Liver (tissue), 9 donors: ENCODE results near the gene ZIC1. TPM values are rescaled to one million over a fixed set of nuclear protein-coding genes. Genes with fewer than 3 reads are reported as not detected.

Experiments used
- DNase-seq: peaks from one replicate; pipeline ENCODE4 v3.0.0-alpha.2; 2017; ENCODE audit warnings: low spot score
- H3K27ac ChIP-seq, 2 donors: one replicate each; pipeline ENCODE4 v1.7.0; 2013; ENCODE audit warnings: inconsistent platforms in 2 of 2, low read length in 2 of 2, control low read depth in 1 of 2, low read depth in 1 of 2, mild to moderate bottlenecking in 1 of 2
- H3K27me3 ChIP-seq, 4 donors: one replicate each; pipeline versions ENCODE4 v1.6.1 to v1.7.0; 2013; ENCODE audit warnings: low read length in 3 of 4, inconsistent platforms in 1 of 4, mild to moderate bottlenecking in 1 of 4, moderate library complexity in 1 of 4; ENCODE audit not compliant: control insufficient read depth in 4 of 4, insufficient read depth in 4 of 4
- H3K36me3 ChIP-seq, 4 donors: one replicate each; pipeline versions ENCODE4 v1.6.1 to v1.7.0; 2013; ENCODE audit warnings: low read length in 3 of 4, mild to moderate bottlenecking in 3 of 4, low read depth in 1 of 4, moderate library complexity in 1 of 4; ENCODE audit not compliant: control insufficient read depth in 4 of 4, insufficient read depth in 3 of 4
- H3K4me1 ChIP-seq, 4 donors: one replicate each; pipeline versions ENCODE4 v1.6.1 to v1.7.0; 2013; ENCODE audit warnings: low read length in 3 of 4, mild to moderate bottlenecking in 3 of 4, moderate library complexity in 1 of 4; ENCODE audit not compliant: control insufficient read depth in 4 of 4, insufficient read depth in 4 of 4
- H3K4me3 ChIP-seq, 3 donors: one replicate each; pipeline versions ENCODE4 v1.6.1 to v1.7.0; 2013; ENCODE audit warnings: low read length in 3 of 3, control low read depth in 1 of 3, low read depth in 1 of 3, mild to moderate bottlenecking in 1 of 3
- H3K9ac ChIP-seq, 2 donors: one replicate each; pipeline ENCODE4 v1.7.0; 2013; ENCODE audit warnings: low read length in 2 of 2, mild to moderate bottlenecking in 2 of 2, moderate library complexity in 2 of 2, control low read depth in 1 of 2, low read depth in 1 of 2
- H3K9me3 ChIP-seq, 4 donors: one replicate each; pipeline versions ENCODE4 v1.6.1 to v1.7.0; 2013; ENCODE audit warnings: low read length in 3 of 4; ENCODE audit not compliant: control insufficient read depth in 4 of 4
- FOXA1 ChIP-seq: IDR thresholded peaks from 2 replicates; pipeline ENCODE4 v1.6.1; 2016; ENCODE audit warnings: antibody characterized with exemption
- GABPA ChIP-seq, 2 donors: IDR thresholded peaks in 1 of 2; conservative IDR thresholded peaks in 1 of 2; 2 replicates each; pipeline ENCODE4 v1.6.1; 2016; ENCODE audit warnings: antibody characterized with exemption in 2 of 2, mild to moderate bottlenecking in 1 of 2, moderate library complexity in 1 of 2
- HNF4G ChIP-seq: IDR thresholded peaks from 2 replicates; pipeline ENCODE4 v1.6.1; 2016; ENCODE audit warnings: antibody characterized with exemption
- JUND ChIP-seq, 2 donors: IDR thresholded peaks; 2 replicates each; pipeline ENCODE4 v1.6.1; 2016; ENCODE audit warnings: antibody characterized with exemption in 2 of 2
- NR2F2 ChIP-seq: IDR thresholded peaks from 2 replicates; pipeline ENCODE4 v1.6.1; 2016; ENCODE audit warnings: antibody characterized with exemption
- RAD21 ChIP-seq, 2 donors: IDR thresholded peaks; 2 replicates each; pipeline ENCODE4 v1.6.1; 2016; ENCODE audit warnings: antibody characterized with exemption in 2 of 2, mild to moderate bottlenecking in 2 of 2
- RXRA ChIP-seq, 2 donors: IDR thresholded peaks; 2 replicates each; pipeline ENCODE4 v1.6.1; 2017 to 2018; ENCODE audit warnings: antibody characterized with exemption in 2 of 2, mild to moderate bottlenecking in 1 of 2
- TAF1 ChIP-seq: conservative IDR thresholded peaks from 2 replicates; pipeline ENCODE4 v1.6.1; 2016; ENCODE audit warnings: antibody characterized with exemption, mild to moderate bottlenecking
- YY1 ChIP-seq: IDR thresholded peaks from 2 replicates; pipeline ENCODE4 v1.6.1; 2016; ENCODE audit warnings: antibody characterized with exemption, mild to moderate bottlenecking
- WGBS: extraction: QIAGEN DNeasy Blood & Tissue Kit; methylation state at CpG from one replicate; pipeline ENCODE4 v1.1.7; 2013; 5-methylcytosine and 5-hydroxymethylcytosine counted together
- polyA plus RNA-seq, 2 donors: library from polyadenylated mRNA; stranded (reverse) in 1 of 2; unstranded in 1 of 2; fragments of 200-250 nt in 1 of 2; fragments of >200 nt in 1 of 2; fragmentation: Nextera tagmentation in 1 of 2; extraction: Ambion mirVana in 1 of 2; gene quantifications; one replicate each; pipeline versions ENCODE4 v1.2.1 to v1.2.3, GENCODE V29; 2013 to 2015
- total RNA-seq, 2 donors: library from RNA; depleted of rRNA; stranded (reverse); fragments of >200 nt; gene quantifications; one replicate each; pipeline ENCODE4 v1.2.3, GENCODE V29; 2014
- TF ChIP-seq, protein P1 (sequence below): IDR thresholded peaks from 2 replicates; pipeline ENCODE4 v1.6.1; 2016; ENCODE audit warnings: antibody characterized with exemption
- TF ChIP-seq, protein P2 (sequence below): IDR thresholded peaks from 2 replicates; pipeline ENCODE4 v1.6.1; 2016; ENCODE audit warnings: antibody characterized with exemption
- TF ChIP-seq, protein P3 (sequence below): IDR thresholded peaks from 2 replicates; pipeline ENCODE4 v1.6.1; 2016; ENCODE audit warnings: antibody characterized with exemption
- TF ChIP-seq, protein P4 (sequence below): IDR thresholded peaks from 2 replicates; pipeline ENCODE4 v1.6.1; 2016; ENCODE audit warnings: antibody characterized with exemption, mild to moderate bottlenecking
- donor health status: healthy.
- donor health status: healthy.
- donor health status: healthy.
- donor health status: healthy.
- donor health status: healthy.

The ZIC1 gene
- total and polyA plus RNA-seq, 4 donors, result 4.4 TPM; not detected in 3

DNA sequence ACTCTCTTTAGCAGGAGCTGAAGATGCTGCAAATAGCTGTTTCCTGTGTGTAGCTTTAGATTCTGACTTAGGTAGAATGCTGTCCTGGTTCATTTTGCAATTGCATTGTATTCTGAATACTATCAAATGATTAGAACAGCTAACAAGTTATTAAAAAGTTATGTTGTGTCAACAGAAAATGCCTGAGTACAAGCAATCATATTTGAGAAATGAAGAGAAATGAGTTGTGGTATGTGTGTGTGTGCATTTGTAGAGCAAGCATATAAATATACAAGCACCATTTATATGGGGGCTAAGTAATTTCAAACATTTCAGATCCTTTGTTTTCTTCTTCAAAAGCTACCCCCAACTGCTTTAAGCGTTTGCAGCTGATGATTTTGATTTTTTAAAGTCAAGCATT is 7.8 kb downstream of the ZIC1 start:
- Histone ChIP-seq H3K27ac (no peak overlapping the region), H3K4me3 (no peak overlapping the region), H3K27me3 (peaks cover 4 to 35% (median 5%) of the 10 kb centered on the region in 4 donors), H3K36me3 (peaks cover 0 to 7% (median 0%) of the 10 kb centered on the region in 4 donors), H3K9me3 (peaks cover 0 to 5% (median under 1%) of the 10 kb centered on the region in 4 donors), H3K4me1 (peaks cover 4 to 27% (median 11%) of the 10 kb centered on the region in 4 donors), H3K9ac (no peak overlapping the region)
- 21% methylated on average over 1 of the region's 1 CpG for WGBS
- DNase-seq, result no peak
- TF ChIP-seq, protein P1, sequence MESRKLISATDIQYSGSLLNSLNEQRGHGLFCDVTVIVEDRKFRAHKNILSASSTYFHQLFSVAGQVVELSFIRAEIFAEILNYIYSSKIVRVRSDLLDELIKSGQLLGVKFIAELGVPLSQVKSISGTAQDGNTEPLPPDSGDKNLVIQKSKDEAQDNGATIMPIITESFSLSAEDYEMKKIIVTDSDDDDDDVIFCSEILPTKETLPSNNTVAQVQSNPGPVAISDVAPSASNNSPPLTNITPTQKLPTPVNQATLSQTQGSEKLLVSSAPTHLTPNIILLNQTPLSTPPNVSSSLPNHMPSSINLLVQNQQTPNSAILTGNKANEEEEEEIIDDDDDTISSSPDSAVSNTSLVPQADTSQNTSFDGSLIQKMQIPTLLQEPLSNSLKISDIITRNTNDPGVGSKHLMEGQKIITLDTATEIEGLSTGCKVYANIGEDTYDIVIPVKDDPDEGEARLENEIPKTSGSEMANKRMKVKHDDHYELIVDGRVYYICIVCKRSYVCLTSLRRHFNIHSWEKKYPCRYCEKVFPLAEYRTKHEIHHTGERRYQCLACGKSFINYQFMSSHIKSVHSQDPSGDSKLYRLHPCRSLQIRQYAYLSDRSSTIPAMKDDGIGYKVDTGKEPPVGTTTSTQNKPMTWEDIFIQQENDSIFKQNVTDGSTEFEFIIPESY, result no peak
- TF ChIP-seq RAD21 (IDR thresholded peaks at IDR 0.05) (no peak), TAF1 (no peak), JUND (IDR thresholded peaks at IDR 0.05) (no peak), NR2F2 (no peak), RXRA (IDR thresholded peaks at IDR 0.05) (no peak), HNF4G (no peak), FOXA1 (no peak), YY1 (no peak)
- TF ChIP-seq, protein P2, sequence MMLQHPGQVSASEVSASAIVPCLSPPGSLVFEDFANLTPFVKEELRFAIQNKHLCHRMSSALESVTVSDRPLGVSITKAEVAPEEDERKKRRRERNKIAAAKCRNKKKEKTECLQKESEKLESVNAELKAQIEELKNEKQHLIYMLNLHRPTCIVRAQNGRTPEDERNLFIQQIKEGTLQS, result no peak

DNA sequence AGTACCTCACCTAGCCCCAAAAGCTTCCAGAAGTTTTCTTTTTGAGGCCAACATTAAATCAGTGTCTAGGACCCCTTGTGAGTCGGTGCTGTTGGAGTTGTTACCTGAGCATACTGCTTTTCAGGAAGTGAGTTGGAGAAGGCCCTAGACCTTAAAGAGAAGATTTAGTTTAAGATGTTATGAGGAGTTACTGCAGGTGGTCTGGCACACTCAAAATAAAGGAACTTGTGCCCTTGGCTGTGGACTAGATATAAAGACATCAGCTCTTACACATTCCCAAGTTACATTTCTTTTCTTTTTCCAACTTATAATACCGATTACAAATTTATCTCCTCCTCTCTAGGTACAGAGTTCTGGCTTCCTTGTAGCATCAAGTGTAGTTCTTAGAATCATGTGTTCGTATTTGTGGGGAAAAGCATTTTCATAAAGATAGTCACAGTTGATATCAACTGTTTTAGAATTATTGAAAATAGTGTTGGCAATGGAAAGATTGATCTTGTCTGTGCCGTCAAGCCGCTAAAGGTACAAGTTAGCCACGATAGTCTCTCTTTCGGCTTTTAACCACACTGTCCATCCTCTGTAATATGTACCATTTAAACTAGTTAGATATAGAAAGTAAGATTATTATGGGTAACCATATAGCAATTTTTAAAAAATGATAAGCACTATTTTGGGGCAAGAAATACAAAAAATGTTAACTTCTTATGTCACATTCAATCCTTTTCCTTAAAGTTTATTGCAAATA is 8.6 kb downstream of the ZIC1 start:
- H3K36me3 ChIP-seq, result peaks cover 0 to 4% (median 0%) of the 10 kb centered on the region in 4 donors
- peaks cover 0 to 2% (median under 1%) of the 10 kb centered on the region in 4 donors for H3K9me3 ChIP-seq
- TF ChIP-seq HNF4G (no peak), TAF1 (no peak), YY1 (no peak), FOXA1 (no peak), NR2F2 (no peak), GABPA (IDR thresholded peaks at IDR 0.05 in 1 of 2, conservative IDR thresholded peaks at IDR 0.05 in 1 of 2) (no peak), JUND (IDR thresholded peaks at IDR 0.05) (no peak)
- TF ChIP-seq, protein P2, result no peak
- TF ChIP-seq, protein P3, sequence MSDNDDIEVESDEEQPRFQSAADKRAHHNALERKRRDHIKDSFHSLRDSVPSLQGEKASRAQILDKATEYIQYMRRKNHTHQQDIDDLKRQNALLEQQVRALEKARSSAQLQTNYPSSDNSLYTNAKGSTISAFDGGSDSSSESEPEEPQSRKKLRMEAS, result no peak
- no peak overlapping the region for H3K27ac ChIP-seq
- H3K27me3 ChIP-seq, result peaks cover 2 to 34% (median 5%) of the 10 kb centered on the region in 4 donors
- no peak overlapping the region for H3K9ac ChIP-seq
- DNase-seq, result no peak
- WGBS, result 49% methylated on average over 7 of the region's 7 CpGs
- H3K4me1 ChIP-seq, result peaks cover 4 to 24% (median 11%) of the 10 kb centered on the region in 4 donors
- H3K4me3 ChIP-seq, result no peak overlapping the region

DNA sequence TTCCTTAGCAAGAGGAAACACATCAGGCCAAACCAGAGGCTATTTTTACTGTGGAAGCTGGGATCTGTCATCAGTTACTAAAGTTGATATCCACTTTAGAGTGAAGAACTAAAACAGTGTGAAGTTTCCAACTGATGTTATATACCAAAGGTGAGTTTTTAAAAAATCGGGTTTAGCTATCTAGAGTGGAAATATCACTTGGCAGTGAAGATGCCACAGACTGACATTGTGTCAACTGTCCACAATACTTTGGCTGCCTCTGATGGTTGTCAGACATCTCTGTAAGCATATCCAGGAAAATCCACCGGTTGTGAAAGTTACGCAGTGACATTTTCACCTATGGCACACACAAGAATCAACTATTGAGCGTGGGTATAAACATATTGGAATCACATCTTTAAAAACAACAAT is 9.2 kb downstream of the ZIC1 start:
- Histone ChIP-seq H3K27me3 (peaks cover 1 to 39% (median 5%) of the 10 kb centered on the region in 4 donors), H3K4me3 (no peak overlapping the region), H3K27ac (no peak overlapping the region), H3K4me1 (peaks cover 4 to 18% (median 10%) of the 10 kb centered on the region in 4 donors), H3K9ac (no peak overlapping the region), H3K9me3 (peaks cover 0 to 2% (median 0%) of the 10 kb centered on the region in 4 donors), H3K36me3 (peaks cover 0 to 3% (median 0%) of the 10 kb centered on the region in 4 donors)
- no peak for TF ChIP-seq NR2F2
- TF ChIP-seq JUND (IDR thresholded peaks at IDR 0.05), result no peak
- TF ChIP-seq, protein P4, sequence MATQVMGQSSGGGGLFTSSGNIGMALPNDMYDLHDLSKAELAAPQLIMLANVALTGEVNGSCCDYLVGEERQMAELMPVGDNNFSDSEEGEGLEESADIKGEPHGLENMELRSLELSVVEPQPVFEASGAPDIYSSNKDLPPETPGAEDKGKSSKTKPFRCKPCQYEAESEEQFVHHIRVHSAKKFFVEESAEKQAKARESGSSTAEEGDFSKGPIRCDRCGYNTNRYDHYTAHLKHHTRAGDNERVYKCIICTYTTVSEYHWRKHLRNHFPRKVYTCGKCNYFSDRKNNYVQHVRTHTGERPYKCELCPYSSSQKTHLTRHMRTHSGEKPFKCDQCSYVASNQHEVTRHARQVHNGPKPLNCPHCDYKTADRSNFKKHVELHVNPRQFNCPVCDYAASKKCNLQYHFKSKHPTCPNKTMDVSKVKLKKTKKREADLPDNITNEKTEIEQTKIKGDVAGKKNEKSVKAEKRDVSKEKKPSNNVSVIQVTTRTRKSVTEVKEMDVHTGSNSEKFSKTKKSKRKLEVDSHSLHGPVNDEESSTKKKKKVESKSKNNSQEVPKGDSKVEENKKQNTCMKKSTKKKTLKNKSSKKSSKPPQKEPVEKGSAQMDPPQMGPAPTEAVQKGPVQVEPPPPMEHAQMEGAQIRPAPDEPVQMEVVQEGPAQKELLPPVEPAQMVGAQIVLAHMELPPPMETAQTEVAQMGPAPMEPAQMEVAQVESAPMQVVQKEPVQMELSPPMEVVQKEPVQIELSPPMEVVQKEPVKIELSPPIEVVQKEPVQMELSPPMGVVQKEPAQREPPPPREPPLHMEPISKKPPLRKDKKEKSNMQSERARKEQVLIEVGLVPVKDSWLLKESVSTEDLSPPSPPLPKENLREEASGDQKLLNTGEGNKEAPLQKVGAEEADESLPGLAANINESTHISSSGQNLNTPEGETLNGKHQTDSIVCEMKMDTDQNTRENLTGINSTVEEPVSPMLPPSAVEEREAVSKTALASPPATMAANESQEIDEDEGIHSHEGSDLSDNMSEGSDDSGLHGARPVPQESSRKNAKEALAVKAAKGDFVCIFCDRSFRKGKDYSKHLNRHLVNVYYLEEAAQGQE, result no peak
- TF ChIP-seq, protein P3, result no peak
- no peak for DNase-seq
- WGBS, result 39% methylated on average over 4 of the region's 4 CpGs
